Sigmoid colon (tissue), 4 donors: Measurements from ENCODE around the gene TBC1D23.

Source experiments
- EP300 ChIP-seq, 4 donors: sonication (generic); formaldehyde crosslinking; IDR thresholded peaks; one replicate each; pipeline ENCODE4 v1.6.1; 2017; ENCODE audit warnings: antibody characterized with exemption in 4 of 4
- POLR2A ChIP-seq, 2 donors: fragments of 450-650 bp; IDR thresholded peaks; one replicate each; pipeline ENCODE4 v1.6.1; 2016; ENCODE audit warnings: antibody characterized with exemption in 2 of 2, mild to moderate bottlenecking in 2 of 2, moderate library complexity in 2 of 2
- POLR2AphosphoS5 ChIP-seq, 4 donors: sonication (generic); formaldehyde crosslinking; IDR thresholded peaks; one replicate each; pipeline ENCODE4 v1.6.1; 2017; ENCODE audit warnings: antibody characterized with exemption in 4 of 4
- TF ChIP-seq, protein P1 (sequence below), 4 experiments: fragments of 450-650 bp in 3 of 4; fragments of 200-600 bp in 1 of 4; IDR thresholded peaks; one replicate each; pipeline ENCODE4 v1.5.1; 2016 to 2019; ENCODE audit warnings: antibody characterized with exemption in 4 of 4, mild to moderate bottlenecking in 3 of 4, moderate library complexity in 2 of 4

GRCh38 chr3:100374521-100374920 lies 113.7 kb downstream of the TBC1D23 start:
- TF ChIP-seq, protein P1, sequence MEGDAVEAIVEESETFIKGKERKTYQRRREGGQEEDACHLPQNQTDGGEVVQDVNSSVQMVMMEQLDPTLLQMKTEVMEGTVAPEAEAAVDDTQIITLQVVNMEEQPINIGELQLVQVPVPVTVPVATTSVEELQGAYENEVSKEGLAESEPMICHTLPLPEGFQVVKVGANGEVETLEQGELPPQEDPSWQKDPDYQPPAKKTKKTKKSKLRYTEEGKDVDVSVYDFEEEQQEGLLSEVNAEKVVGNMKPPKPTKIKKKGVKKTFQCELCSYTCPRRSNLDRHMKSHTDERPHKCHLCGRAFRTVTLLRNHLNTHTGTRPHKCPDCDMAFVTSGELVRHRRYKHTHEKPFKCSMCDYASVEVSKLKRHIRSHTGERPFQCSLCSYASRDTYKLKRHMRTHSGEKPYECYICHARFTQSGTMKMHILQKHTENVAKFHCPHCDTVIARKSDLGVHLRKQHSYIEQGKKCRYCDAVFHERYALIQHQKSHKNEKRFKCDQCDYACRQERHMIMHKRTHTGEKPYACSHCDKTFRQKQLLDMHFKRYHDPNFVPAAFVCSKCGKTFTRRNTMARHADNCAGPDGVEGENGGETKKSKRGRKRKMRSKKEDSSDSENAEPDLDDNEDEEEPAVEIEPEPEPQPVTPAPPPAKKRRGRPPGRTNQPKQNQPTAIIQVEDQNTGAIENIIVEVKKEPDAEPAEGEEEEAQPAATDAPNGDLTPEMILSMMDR (IDR thresholded peaks at IDR 0.05), result no peak
- TF ChIP-seq POLR2A (IDR thresholded peaks at IDR 0.05) (no peak), EP300 (IDR thresholded peaks at IDR 0.05) (no peak), POLR2AphosphoS5 (IDR thresholded peaks at IDR 0.05) (no peak)
